Endothelial cell of umbilical vein (primary cell): ENCODE measurements around the gene WWC1.

Source experiments
- FOS ChIP-seq: IDR thresholded peaks from 2 replicates; pipeline ENCODE4 v1.6.1; 2011; ENCODE audit warnings: mild to moderate bottlenecking, low read length, moderate library complexity, borderline replicate concordance; ENCODE audit not compliant: insufficient read depth
- JUN ChIP-seq: IDR thresholded peaks from 2 replicates; pipeline ENCODE4 v1.6.1; 2011; ENCODE audit warnings: borderline replicate concordance, low read depth; ENCODE audit not compliant: insufficient read length, insufficient read depth
- POLR2A ChIP-seq: IDR thresholded peaks from 2 replicates; pipeline ENCODE4 v1.6.1; 2012; ENCODE audit warnings: low read depth, mild to moderate bottlenecking, control low read depth, low read length
- POLR2AphosphoS5 ChIP-seq: IDR thresholded peaks from 2 replicates; pipeline ENCODE4 v1.6.1; 2012; ENCODE audit warnings: low read depth, mild to moderate bottlenecking, control low read depth, low read length, moderate library complexity; ENCODE audit not compliant: insufficient read depth
- TF ChIP-seq, protein P1 (sequence below), 2 donors: IDR thresholded peaks; 1 replicate in 1 of 2; 2 replicates in 1 of 2; pipeline ENCODE4 v1.5.1; 2011; ENCODE audit warnings: low read length in 2 of 2, mild to moderate bottlenecking in 2 of 2, moderate library complexity in 2 of 2, control low read depth in 1 of 2, inconsistent platforms in 1 of 2, low read depth in 1 of 2; ENCODE audit not compliant: insufficient read depth in 1 of 2; ENCODE audit errors: extremely low read depth in 1 of 2

DNA sequence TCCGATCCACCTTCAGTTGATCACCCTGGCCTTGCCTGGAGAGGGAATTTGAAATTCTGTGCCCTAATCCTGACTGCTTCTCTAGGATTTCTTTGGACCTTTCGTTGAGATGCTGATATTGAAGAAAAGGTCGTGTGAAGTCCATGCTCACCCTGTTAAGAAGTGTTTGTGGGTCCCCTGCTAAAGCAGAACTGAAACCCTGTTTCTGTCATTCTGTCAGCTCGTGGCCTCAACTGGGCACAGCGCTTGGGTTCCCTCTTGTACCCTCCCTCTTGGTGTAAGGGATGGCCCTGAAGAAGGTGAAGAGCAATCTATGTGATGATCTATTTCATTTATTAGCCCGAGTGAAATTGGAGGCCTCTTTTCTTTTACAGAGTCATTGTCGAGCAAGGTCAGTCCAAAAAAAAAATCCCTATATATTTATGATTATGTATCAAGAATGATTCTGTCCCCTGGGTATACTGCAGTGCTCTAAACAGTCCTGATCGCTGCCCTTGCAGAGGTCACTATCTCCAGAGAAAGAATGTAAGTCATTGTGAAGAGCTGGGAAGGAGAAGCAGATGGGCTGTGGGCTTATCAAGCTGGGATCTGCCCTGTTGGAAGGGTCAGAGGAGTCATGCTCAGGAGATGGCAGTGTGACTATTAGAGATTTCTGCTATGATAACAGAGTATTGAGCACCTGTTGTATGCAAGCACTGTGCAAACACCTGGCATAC, 56.1 kb downstream of the WWC1 start:
- TF ChIP-seq, protein P1, sequence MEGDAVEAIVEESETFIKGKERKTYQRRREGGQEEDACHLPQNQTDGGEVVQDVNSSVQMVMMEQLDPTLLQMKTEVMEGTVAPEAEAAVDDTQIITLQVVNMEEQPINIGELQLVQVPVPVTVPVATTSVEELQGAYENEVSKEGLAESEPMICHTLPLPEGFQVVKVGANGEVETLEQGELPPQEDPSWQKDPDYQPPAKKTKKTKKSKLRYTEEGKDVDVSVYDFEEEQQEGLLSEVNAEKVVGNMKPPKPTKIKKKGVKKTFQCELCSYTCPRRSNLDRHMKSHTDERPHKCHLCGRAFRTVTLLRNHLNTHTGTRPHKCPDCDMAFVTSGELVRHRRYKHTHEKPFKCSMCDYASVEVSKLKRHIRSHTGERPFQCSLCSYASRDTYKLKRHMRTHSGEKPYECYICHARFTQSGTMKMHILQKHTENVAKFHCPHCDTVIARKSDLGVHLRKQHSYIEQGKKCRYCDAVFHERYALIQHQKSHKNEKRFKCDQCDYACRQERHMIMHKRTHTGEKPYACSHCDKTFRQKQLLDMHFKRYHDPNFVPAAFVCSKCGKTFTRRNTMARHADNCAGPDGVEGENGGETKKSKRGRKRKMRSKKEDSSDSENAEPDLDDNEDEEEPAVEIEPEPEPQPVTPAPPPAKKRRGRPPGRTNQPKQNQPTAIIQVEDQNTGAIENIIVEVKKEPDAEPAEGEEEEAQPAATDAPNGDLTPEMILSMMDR (IDR thresholded peaks at IDR 0.05; ENCODE audit: extremely low read depth in 1 of 2, insufficient read depth in 1 of 2, low read depth in 1 of 2, low read length in 2 of 2) = no peak
- TF ChIP-seq POLR2AphosphoS5 (no peak), POLR2A (no peak), JUN (no peak), FOS (no peak)
